ENCODE measurements around the gene SORCS2.

- TF ChIP-seq GATA2 (IDR thresholded peaks at IDR 0.05; ENCODE audit: low read depth, low read length), result no peak
- TF ChIP-seq GATA3 (IDR thresholded peaks at IDR 0.05; ENCODE audit: low read depth, low read length), result no peak
Measured at GRCh38 chr4:7641712-7642111, 449.4 kb downstream of the SORCS2 start.

Measured in SH-SY5Y (cell line).